ENCODE data around the gene FAM193A.

DNA sequence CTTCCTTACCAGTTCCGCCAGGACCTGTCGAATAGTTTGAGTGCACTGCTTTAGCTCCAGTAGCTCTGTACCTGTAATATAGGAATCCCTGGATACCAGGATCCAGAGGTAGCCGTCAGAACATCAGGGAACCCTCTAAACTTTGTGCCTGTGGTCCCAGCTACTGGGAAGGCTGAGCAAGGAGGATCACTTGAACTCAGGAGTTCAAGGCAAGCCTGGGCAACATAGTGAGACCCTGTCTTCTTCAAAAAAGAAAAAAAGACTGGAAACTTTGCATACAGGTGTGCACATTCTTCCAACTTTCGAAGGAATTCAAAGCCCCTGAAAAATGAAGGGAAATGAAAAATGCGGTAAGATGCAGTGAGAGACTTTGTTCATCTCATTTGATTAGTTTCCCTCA lies 32.6 kb upstream of the FAM193A start:
- TF ChIP-seq, protein P1, sequence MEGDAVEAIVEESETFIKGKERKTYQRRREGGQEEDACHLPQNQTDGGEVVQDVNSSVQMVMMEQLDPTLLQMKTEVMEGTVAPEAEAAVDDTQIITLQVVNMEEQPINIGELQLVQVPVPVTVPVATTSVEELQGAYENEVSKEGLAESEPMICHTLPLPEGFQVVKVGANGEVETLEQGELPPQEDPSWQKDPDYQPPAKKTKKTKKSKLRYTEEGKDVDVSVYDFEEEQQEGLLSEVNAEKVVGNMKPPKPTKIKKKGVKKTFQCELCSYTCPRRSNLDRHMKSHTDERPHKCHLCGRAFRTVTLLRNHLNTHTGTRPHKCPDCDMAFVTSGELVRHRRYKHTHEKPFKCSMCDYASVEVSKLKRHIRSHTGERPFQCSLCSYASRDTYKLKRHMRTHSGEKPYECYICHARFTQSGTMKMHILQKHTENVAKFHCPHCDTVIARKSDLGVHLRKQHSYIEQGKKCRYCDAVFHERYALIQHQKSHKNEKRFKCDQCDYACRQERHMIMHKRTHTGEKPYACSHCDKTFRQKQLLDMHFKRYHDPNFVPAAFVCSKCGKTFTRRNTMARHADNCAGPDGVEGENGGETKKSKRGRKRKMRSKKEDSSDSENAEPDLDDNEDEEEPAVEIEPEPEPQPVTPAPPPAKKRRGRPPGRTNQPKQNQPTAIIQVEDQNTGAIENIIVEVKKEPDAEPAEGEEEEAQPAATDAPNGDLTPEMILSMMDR (conservative IDR thresholded peaks at IDR 0.05; ENCODE audit: low read depth, low read length), result no peak
- TF ChIP-seq EZH2 (IDR thresholded peaks at IDR 0.05; ENCODE audit: borderline replicate concordance, low read depth, low read length, poor library complexity, severe bottlenecking), result no peak
